GM12801 (cell line): ENCODE data around the gene DRD1.

Source experiments
- CTCF ChIP-seq: IDR thresholded peaks from one replicate; pipeline ENCODE4 v1.5.1; 2011; ENCODE audit warnings: control low read depth; ENCODE audit not compliant: insufficient read length; ENCODE audit errors: extremely low read depth

DRD1 gene

GRCh38 chr5:175484829-175485228 is 40.8 kb upstream of the DRD1 start:
- no peak for TF ChIP-seq CTCF

DNA sequence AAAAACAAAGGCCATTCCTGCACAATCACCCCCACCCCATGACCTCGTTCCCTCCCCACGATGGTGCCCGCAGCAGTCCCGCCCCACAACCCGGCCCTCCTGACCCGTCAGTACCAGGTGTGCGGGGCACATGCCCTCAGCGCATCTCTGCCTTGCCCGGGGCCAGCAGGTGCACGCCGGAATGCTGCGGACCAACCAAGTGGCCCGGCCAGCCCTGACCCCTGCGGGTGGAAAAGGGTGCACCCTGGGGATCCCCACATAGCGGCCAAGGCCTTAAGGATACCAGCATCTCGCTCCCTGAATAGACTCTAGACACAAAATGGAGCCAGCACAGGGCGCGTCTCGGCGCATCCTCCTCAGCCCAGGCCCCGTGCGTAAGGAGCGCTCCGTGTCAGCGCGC is 40.3 kb upstream of the DRD1 start:
- no peak for TF ChIP-seq CTCF

DNA sequence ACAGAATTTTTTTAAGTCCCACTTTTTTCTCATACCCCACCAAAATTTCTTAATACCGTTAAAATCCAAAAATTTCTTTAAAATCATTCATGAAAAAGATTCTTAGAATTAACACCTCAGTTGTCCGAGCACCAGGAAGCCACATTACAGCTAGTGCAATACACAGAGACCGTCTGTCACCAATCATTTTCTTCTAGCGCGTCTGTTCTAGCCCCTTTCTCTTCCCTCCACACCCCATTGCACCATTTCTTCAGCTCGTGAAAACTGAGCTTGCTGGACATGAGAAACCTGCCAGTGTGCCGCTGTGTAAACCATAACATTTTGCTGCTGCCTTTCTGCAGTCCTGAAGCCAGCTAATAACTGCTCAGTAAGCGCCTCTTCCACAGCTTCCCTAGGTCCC is 39.4 kb upstream of the DRD1 start:
- no peak for TF ChIP-seq CTCF

DNA sequence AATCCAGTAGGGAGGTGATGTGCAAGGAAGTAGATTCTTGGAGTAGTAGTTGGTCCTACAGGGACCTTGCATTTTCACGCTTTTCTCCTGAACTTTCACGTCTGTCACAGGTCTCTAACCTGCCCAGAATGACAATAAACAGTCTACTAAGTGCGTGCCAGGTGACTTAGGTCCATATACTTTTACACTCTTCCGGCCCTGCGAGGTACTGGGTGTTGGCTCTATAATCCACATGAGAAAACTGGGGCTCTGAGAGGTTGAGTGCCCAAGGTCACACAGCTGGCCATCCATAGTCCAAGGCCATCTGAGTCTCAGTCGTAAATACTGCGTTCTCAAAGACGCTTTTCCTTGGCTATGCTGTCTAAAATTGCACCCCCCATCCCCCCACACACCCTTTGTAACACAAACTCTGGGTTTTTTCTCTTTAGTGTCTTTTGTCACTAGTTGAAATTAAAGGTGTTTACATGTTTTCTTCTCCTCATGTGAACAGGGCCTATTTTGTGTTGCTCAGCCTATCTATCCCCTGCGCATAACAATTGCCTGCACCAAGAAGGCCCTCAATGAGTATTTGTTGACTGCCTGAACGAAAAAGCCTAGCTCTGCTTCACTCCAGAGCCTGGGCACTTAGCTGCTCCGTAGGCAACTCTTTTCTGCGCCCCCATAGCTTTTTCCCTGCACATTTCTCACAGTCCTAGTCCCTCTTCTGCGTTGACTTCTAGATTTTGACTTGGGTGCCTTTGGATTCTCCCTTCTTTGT is 35.3 kb upstream of the DRD1 start:
- no peak for TF ChIP-seq CTCF

- TF ChIP-seq CTCF: no peak
Measured at GRCh38 chr5:175478384-175479124, 34.6 kb upstream of the DRD1 start, which contains the start of gene SFXN1. TSS of gene SFXN1 (plus strand) at chr5:175478560. CDS start at chr5:175492104, 13,544 bp downstream.

- no peak for TF ChIP-seq CTCF
Measured at GRCh38 chr5:175478008-175478383, 34.0 kb upstream of the DRD1 start.

GRCh38 chr5:175477440-175477839 is 33.5 kb upstream of the DRD1 start:
- no peak for TF ChIP-seq CTCF
